HCT116 (cell line): ENCODE data around the gene CPA2. TPM values are rescaled to one million over a fixed set of nuclear protein-coding genes. Genes with fewer than 3 reads are reported as not detected.
"Not testable (repeated sequence)": the region's sequence is repeated elsewhere in the genome, so short reads cannot be mapped to it uniquely, and the experiment has no call there.

Experiments
- ATAC-seq: fragments of 200-7000 bp; cut with Tn5 transposase; 2 replicates; pipeline ENCODE4 v1.9.1; 2020; ENCODE audit warnings: mild to moderate bottlenecking, moderate library complexity
- BruUV-seq: library from RNA; stranded (reverse); fragments of 400-500 nt; replicated peaks from 2 replicates; lab custom pipeline; 2021; lab: Mats Ljungman, UMichigan
- CTCF ChIA-PET: fragments of 300-600 bp; sonication (Branson Sonifier 250); formaldehyde crosslinking; loops from one replicate; lab custom pipeline; 2021; ENCODE audit warnings: antibody characterized with exemption; lab: Charles Lee
- POLR2A ChIA-PET: fragments of 300-600, 350-600 bp; sonication (Branson Sonifier 250); formaldehyde crosslinking; loops from one replicate; lab custom pipeline; 2021; ENCODE audit warnings: antibody characterized with exemption; lab: Charles Lee
- RAD21 ChIA-PET, 2 experiments: fragments of 300-600 bp; sonication (Branson Sonifier 250); formaldehyde crosslinking; loops; one replicate each; lab custom pipeline; 2023; ENCODE audit warnings: low total read pairs in 2 of 2; ENCODE audit not compliant: uncharacterized antibody in 2 of 2, unreplicated experiment in 2 of 2, low non-redundant PET in 1 of 2; lab: Charles Lee
- DNase-seq: peaks from one replicate; pipeline ENCODE4 v3.0.0-alpha.2; 2010; ENCODE audit warnings: low read depth, low spot score
- H2AFZ ChIP-seq: fragments of 200-600 bp; shearing (Covaris generic), sonication (generic); 2 replicates; pipeline ENCODE4 v1.6.1; 2017; ENCODE audit warnings: low read depth, mixed run types, mixed read lengths, antibody characterized with exemption, low read length; ENCODE audit not compliant: poor library complexity, severe bottlenecking
- H3K27ac ChIP-seq: 2 replicates; pipeline ENCODE4 v1.5.1; 2012; ENCODE audit warnings: low read depth, low read length
- H3K27me3 ChIP-seq: fragments of 200-600 bp; sonication (generic); 2 replicates; pipeline ENCODE4 v1.6.1; 2016; ENCODE audit warnings: mixed run types, low read length, mixed read lengths; ENCODE audit not compliant: insufficient read depth
- H3K36me3 ChIP-seq, 2 experiments: fragments of 200-500 bp in 1 of 2; fragments of 200-600 bp in 1 of 2; sonication (Bioruptor generic) in 1 of 2; sonication (generic) in 1 of 2; 2 replicates each; pipeline versions ENCODE4 v1.5.1 to v1.6.1; 2014 to 2016; ENCODE audit warnings: low read length in 2 of 2, inconsistent platforms in 1 of 2, mixed read lengths in 1 of 2, mixed run types in 1 of 2; ENCODE audit not compliant: insufficient read depth in 2 of 2, control insufficient read depth in 1 of 2
- H3K4me1 ChIP-seq, 2 experiments: fragments of 200-600 bp in 1 of 2; sonication (generic) in 1 of 2; 2 replicates each; pipeline versions ENCODE4 v1.5.1 to v1.6.1; 2012 to 2017; ENCODE audit warnings: low read length in 2 of 2, inconsistent platforms in 1 of 2, mild to moderate bottlenecking in 1 of 2, mixed read lengths in 1 of 2, mixed run types in 1 of 2, moderate library complexity in 1 of 2; ENCODE audit not compliant: insufficient read depth in 2 of 2, control insufficient read depth in 1 of 2
- H3K4me2 ChIP-seq: fragments of 200-600 bp; sonication (generic); 2 replicates; pipeline ENCODE4 v1.6.1; 2017; ENCODE audit warnings: mixed run types, low read length, mixed read lengths
- H3K4me3 ChIP-seq, 2 experiments: fragments of 200-600 bp in 1 of 2; sonication (generic) in 1 of 2; replicated peaks in 1 of 2; 2 replicates each; pipeline ENCODE4 v1.5.1; 2011 to 2016; ENCODE audit warnings: low read length in 2 of 2, control low read depth in 1 of 2, low read depth in 1 of 2, mild to moderate bottlenecking in 1 of 2, mixed read lengths in 1 of 2, mixed run types in 1 of 2
- H3K79me2 ChIP-seq: fragments of 200-600 bp; sonication (generic); 2 replicates; pipeline ENCODE4 v1.6.1; 2017; ENCODE audit warnings: mild to moderate bottlenecking, mixed run types, low read length, moderate library complexity, mixed read lengths; ENCODE audit not compliant: insufficient read depth
- H3K9ac ChIP-seq: fragments of 200-600 bp; sonication (generic); 2 replicates; pipeline ENCODE4 v1.6.1; 2016; ENCODE audit warnings: low read length, mixed read lengths
- H3K9me2 ChIP-seq: fragments of 200-600 bp; sonication (generic), shearing (Covaris generic); 2 replicates; pipeline ENCODE4 v1.6.1; 2017; ENCODE audit warnings: mixed run types, mild to moderate bottlenecking, moderate library complexity; ENCODE audit not compliant: insufficient read depth
- H3K9me3 ChIP-seq, 2 experiments: fragments of 200-500 bp in 1 of 2; fragments of 200-600 bp in 1 of 2; sonication (Bioruptor generic) in 1 of 2; sonication (generic) in 1 of 2; 2 replicates each; pipeline ENCODE4 v1.6.1; 2014 to 2017; ENCODE audit warnings: low read length in 2 of 2, mixed read lengths in 2 of 2, inconsistent platforms in 1 of 2, low read depth in 1 of 2, mild to moderate bottlenecking in 1 of 2, mixed run types in 1 of 2, moderate library complexity in 1 of 2; ENCODE audit not compliant: control insufficient read depth in 1 of 2, insufficient read depth in 1 of 2
- H4K20me1 ChIP-seq: fragments of 200-600 bp; sonication (generic), shearing (Covaris generic); 2 replicates; pipeline ENCODE4 v1.6.1; 2017; ENCODE audit warnings: mixed run types, mild to moderate bottlenecking, moderate library complexity; ENCODE audit not compliant: insufficient read depth
- RAD21 ChIP-seq: IDR thresholded peaks from 2 replicates; pipeline ENCODE4 v1.6.1; 2012; ENCODE audit warnings: low read depth, mild to moderate bottlenecking
- YY1 ChIP-seq: IDR thresholded peaks from 2 replicates; pipeline ENCODE4 v1.6.1; 2011; ENCODE audit warnings: low read length, low read depth, moderate library complexity, mild to moderate bottlenecking; ENCODE audit not compliant: insufficient replicate concordance; ENCODE audit errors: extremely low read depth
- intact Hi-C: fragments of 100-400 bp; cut with micrococcal nuclease; formaldehyde crosslinking; loops from 2 replicates; pipeline ENCODE4 v1.10.0; 2022
- total RNA-seq: library from RNA; stranded (reverse); gene quantifications from one replicate; pipeline ENCODE4 v1.2.1, GENCODE V29; 2021; ENCODE audit not compliant: unreplicated experiment
- TF ChIP-seq, protein P1 (sequence below), 3 experiments: fragments of 200-600 bp in 1 of 3; sonication (generic) in 1 of 3; IDR thresholded peaks in 2 of 3; conservative IDR thresholded peaks in 1 of 3; 2 replicates each; pipeline ENCODE4 v1.5.1; 2012 to 2017; ENCODE audit warnings: low read depth in 2 of 3, low read length in 2 of 3, antibody characterized with exemption in 1 of 3, borderline replicate concordance in 1 of 3, control low read depth in 1 of 3, mild to moderate bottlenecking in 1 of 3, mixed read lengths in 1 of 3, mixed run types in 1 of 3, moderate library complexity in 1 of 3; ENCODE audit not compliant: insufficient read depth in 1 of 3
- TF ChIP-seq, protein P2 (sequence below): IDR thresholded peaks from 2 replicates; pipeline ENCODE4 v1.6.1; 2012

Gene CPA2
- total RNA-seq, 1 experiment from 2014 or later: 1.5 TPM

GRCh38 chr7:130242198-130243014 lies 24.3 kb upstream of the CPA2 start:
- Histone ChIP-seq H3K79me2 (no peaks in the 10 kb centered on the region), H3K4me3 (no peak overlapping the region), H3K27ac (no peak overlapping the region), H2AFZ (peak overlapping the region; percentile 99), H3K9me3 (no peaks in the 10 kb centered on the region), H4K20me1 (no peaks in the 10 kb centered on the region), H3K4me2 (no peak overlapping the region), H3K27me3 (no peaks in the 10 kb centered on the region), H3K9me2 (no peaks in the 10 kb centered on the region), H3K4me1 (no peaks in the 10 kb centered on the region), H3K9ac (no peak overlapping the region), H3K36me3 (no peaks in the 10 kb centered on the region)
- DNase-seq (peak; percentile 24), ATAC-seq (peak; percentile 100)
- intact Hi-C loops: loop anchor here (1.0 to 10.0 kb wide), 6 partner anchors 290 to 590 kb away; partner anchors contain the start of gene UBE2H
- ChIA-PET RAD21 (no interaction called here), CTCF (interaction anchor here (0.5 to 2.9 kb wide), 5 partner anchors 15 to 516 kb away, joined by 3 to 11 read pairs (median 4); no protein-coding TSS in a partner anchor), POLR2A (no interaction called here)
- BruUV-seq: no TSS peak
- TF ChIP-seq RAD21 (peak; percentile 93), YY1 (peak; percentile 28)
- TF ChIP-seq, protein P1, sequence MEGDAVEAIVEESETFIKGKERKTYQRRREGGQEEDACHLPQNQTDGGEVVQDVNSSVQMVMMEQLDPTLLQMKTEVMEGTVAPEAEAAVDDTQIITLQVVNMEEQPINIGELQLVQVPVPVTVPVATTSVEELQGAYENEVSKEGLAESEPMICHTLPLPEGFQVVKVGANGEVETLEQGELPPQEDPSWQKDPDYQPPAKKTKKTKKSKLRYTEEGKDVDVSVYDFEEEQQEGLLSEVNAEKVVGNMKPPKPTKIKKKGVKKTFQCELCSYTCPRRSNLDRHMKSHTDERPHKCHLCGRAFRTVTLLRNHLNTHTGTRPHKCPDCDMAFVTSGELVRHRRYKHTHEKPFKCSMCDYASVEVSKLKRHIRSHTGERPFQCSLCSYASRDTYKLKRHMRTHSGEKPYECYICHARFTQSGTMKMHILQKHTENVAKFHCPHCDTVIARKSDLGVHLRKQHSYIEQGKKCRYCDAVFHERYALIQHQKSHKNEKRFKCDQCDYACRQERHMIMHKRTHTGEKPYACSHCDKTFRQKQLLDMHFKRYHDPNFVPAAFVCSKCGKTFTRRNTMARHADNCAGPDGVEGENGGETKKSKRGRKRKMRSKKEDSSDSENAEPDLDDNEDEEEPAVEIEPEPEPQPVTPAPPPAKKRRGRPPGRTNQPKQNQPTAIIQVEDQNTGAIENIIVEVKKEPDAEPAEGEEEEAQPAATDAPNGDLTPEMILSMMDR (IDR thresholded peaks at IDR 0.05 in 2 of 3, conservative IDR thresholded peaks at IDR 0.05 in 1 of 3; ENCODE audit: borderline replicate concordance in 1 of 3, insufficient read depth in 1 of 3, low read depth in 2 of 3, low read length in 2 of 3): peak; percentile 84 to 95 (median 94)
- TF ChIP-seq, protein P2, sequence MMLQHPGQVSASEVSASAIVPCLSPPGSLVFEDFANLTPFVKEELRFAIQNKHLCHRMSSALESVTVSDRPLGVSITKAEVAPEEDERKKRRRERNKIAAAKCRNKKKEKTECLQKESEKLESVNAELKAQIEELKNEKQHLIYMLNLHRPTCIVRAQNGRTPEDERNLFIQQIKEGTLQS: no peak

- H3K36me3 ChIP-seq, H3K4me2 ChIP-seq, H3K27me3 ChIP-seq, H2AFZ ChIP-seq, BruUV-seq, H3K9me2 ChIP-seq, H4K20me1 ChIP-seq, H3K4me1 ChIP-seq, H3K4me3 ChIP-seq, DNase-seq, ATAC-seq, H3K79me2 ChIP-seq, POLR2A ChIA-PET, H3K27ac ChIP-seq, H3K9ac ChIP-seq, RAD21 ChIA-PET, H3K9me3 ChIP-seq: not testable (repeated sequence)
- intact Hi-C loops: loop anchor here (5.0 to 10.0 kb wide), 3 partner anchors 291 to 589 kb away; partner anchors contain the start of gene UBE2H
- CTCF ChIA-PET: interaction anchor here (1.5 to 1.9 kb wide), 2 partner anchors 14 to 514 kb away, joined by 4 to 6 read pairs; no protein-coding TSS in a partner anchor
Observed at GRCh38 chr7:130243486-130243885, 23.2 kb upstream of the CPA2 start.

- RAD21 ChIA-PET, H3K4me1 ChIP-seq, H3K36me3 ChIP-seq, H3K9ac ChIP-seq, ATAC-seq, H3K27me3 ChIP-seq, CTCF ChIA-PET, H3K4me3 ChIP-seq, BruUV-seq, H3K27ac ChIP-seq, H2AFZ ChIP-seq, POLR2A ChIA-PET, DNase-seq, H3K79me2 ChIP-seq, H3K9me3 ChIP-seq, H4K20me1 ChIP-seq, H3K9me2 ChIP-seq, H3K4me2 ChIP-seq: not testable (repeated sequence)
- intact Hi-C loops: loop anchor here (10.0 kb wide), 1 partner anchor 448 kb away; no protein-coding TSS in a partner anchor
Observed at GRCh38 chr7:130246491-130246890, 20.2 kb upstream of the CPA2 start.
